GM12872 (cell line): ENCODE data around the gene ACOT2.

Source experiments
- CTCF ChIP-seq: IDR thresholded peaks from 3 replicates; pipeline ENCODE4 v1.5.1; 2011; ENCODE audit warnings: low read depth, mild to moderate bottlenecking, low read length, moderate library complexity; ENCODE audit not compliant: insufficient read depth

Gene ACOT2

GRCh38 chr14:73613419-73613963 lies 44.5 kb downstream of the ACOT2 start:
- TF ChIP-seq CTCF = no peak

- TF ChIP-seq CTCF = no peak
Observed at GRCh38 chr14:73616831-73617230, 47.8 kb downstream of the ACOT2 start.

- no peak for TF ChIP-seq CTCF
Observed at GRCh38 chr14:73619524-73619923, 50.5 kb downstream of the ACOT2 start.

- no peak for TF ChIP-seq CTCF
Observed at GRCh38 chr14:73620268-73620667, 51.3 kb downstream of the ACOT2 start.

- TF ChIP-seq CTCF = no peak
Observed at GRCh38 chr14:73623504-73624054, 54.6 kb downstream of the ACOT2 start.
